ENCODE results near the gene ASTN1.

Gene ASTN1

DNA sequence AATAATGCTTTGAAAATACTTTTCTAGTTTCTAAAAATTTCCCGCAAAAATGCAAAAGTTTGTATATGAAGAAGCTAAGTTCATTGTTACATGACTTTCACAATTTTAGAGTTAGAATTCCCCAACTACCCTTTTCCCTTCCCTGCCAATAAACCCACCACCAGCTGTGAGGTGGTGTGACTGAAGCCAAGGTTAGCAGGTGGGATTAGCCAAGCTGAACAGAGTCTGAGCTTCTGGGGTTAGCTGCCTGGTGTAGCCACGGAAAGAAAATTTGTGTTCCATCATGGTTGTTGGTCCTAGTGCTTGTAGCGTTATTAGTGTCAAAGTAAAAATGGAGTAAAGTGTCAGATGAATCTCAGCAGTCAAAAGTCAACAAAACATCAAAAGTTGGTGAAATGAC lies 110.9 kb downstream of the ASTN1 start:
- peaks cover 4% of the 10 kb centered on the region for H3K9me3 Mint-ChIP-seq
- H3K36me3 Mint-ChIP-seq (ENCODE audit: low read depth): no peaks in the 10 kb centered on the region
- no peaks in the 10 kb centered on the region for H3K4me1 Mint-ChIP-seq (ENCODE audit: low read depth)
- no peaks in the 10 kb centered on the region for H3K27me3 Mint-ChIP-seq
- H3K27ac Mint-ChIP-seq: no peak overlapping the region
- H3K4me3 Mint-ChIP-seq: no peak overlapping the region

DNA sequence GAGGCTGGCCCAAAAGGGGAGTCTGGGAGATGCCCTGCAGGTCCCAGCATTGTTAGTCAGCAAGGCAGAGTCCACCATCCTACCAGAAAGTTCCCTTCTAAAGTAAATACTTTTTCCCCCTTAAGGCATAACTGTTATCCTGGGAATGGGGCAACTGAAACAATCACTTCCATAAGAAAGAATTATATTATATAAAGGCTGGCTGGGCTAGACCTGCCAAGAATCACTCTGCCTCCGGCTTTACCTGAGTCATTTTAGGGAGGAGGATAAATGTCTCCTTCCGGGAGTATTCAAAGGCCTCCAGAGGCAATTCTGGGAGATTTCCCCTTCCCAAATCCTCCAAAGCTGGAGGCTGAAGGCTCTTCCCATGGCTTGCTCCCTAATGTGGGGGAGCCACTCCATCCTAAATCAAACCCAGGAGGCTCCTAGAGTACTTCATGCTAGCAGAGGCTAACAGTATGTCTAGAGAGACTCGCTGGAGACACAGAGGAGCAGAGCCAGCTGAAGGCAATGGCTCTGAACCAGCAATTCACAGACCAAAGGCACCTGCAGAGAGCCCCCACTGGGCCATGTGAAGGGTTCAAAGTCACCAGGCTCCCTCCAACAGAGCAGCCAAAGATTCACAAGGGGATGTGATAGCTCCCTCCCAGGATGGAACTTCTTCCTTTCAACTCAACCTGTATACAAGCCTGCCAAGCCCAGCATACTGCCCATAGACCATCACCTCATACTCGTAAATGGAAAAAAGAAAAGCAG lies 116.0 kb downstream of the ASTN1 start:
- H3K36me3 Mint-ChIP-seq (ENCODE audit: low read depth): no peaks in the 10 kb centered on the region
- no peak overlapping the region for H3K27ac Mint-ChIP-seq
- H3K9me3 Mint-ChIP-seq: no peaks in the 10 kb centered on the region
- H3K4me3 Mint-ChIP-seq: no peak overlapping the region
- H3K27me3 Mint-ChIP-seq: peaks cover 7% of the 10 kb centered on the region
- H3K4me1 Mint-ChIP-seq (ENCODE audit: low read depth): no peaks in the 10 kb centered on the region

DNA sequence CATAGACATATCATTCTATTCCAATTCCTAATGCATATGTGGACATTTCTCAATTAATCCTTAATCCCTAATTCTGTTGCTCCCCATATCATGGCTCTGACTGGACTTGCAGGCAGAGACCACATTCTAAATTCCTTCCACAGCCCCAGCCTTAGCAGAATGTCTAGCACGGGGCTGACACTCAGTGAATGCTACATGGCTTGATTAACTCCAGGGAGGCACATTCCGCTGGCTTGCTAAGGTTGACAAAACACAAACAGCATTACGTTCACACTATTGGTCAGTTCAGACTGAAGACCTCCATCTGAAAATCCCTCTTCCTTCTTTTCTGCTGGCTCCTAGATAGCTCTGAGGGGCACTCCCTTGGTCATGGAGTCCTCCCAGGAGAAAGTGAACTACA lies 119.4 kb downstream of the ASTN1 start:
- no peaks in the 10 kb centered on the region for H3K9me3 Mint-ChIP-seq
- no peaks in the 10 kb centered on the region for H3K36me3 Mint-ChIP-seq (ENCODE audit: low read depth)
- peaks cover 7% of the 10 kb centered on the region for H3K27me3 Mint-ChIP-seq
- H3K4me1 Mint-ChIP-seq (ENCODE audit: low read depth): no peaks in the 10 kb centered on the region
- H3K27ac Mint-ChIP-seq: no peak overlapping the region
- no peak overlapping the region for H3K4me3 Mint-ChIP-seq

DNA sequence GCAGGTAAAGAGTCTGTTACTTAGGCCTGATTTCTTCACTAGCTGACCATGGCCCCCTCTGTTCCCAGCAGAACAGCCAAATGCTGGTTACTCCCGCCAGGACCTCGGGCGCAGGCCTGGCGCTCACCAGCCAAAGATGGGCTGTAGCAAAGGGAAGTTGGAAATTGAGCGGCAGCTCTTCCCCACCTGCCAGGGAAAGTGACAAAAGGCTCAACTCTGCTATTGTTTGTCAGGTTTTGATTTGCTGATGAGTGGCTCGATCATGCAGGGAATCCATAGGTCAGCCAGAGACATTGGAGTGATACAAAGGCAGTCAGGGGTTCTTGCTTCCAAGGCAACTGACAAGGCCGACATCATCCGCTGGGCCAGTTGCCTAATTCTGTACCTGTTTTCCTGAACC lies 120.1 kb downstream of the ASTN1 start:
- no peaks in the 10 kb centered on the region for H3K36me3 Mint-ChIP-seq (ENCODE audit: low read depth)
- no peak overlapping the region for H3K4me3 Mint-ChIP-seq
- H3K9me3 Mint-ChIP-seq: peaks cover 3% of the 10 kb centered on the region
- no peaks in the 10 kb centered on the region for H3K4me1 Mint-ChIP-seq (ENCODE audit: low read depth)
- no peak overlapping the region for H3K27ac Mint-ChIP-seq
- peaks cover 7% of the 10 kb centered on the region for H3K27me3 Mint-ChIP-seq

DNA sequence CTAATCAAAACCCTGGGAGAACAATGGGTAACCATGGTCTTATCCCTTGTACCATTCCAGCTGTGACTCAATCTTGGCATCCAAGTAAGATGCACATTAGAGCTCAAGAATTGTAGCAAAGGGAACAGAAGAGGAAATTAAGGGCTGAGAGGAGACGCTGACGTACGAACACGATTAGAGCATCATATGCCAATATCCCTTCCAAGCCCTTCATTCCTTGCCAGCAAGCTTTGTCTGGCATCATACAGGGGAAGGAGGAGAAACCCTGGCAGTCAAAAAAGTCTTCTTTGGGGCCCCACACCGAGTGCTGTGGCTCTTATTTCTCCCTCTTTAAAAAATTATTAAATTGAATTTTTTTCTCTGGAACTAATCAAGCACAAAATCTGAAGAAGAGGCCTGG lies 120.9 kb downstream of the ASTN1 start:
- Mint-ChIP-seq H3K9me3 (peaks cover 3% of the 10 kb centered on the region), H3K36me3 (ENCODE audit: low read depth) (no peaks in the 10 kb centered on the region), H3K27me3 (peaks cover 7% of the 10 kb centered on the region), H3K27ac (no peak overlapping the region), H3K4me3 (no peak overlapping the region), H3K4me1 (ENCODE audit: low read depth) (no peaks in the 10 kb centered on the region)

DNA sequence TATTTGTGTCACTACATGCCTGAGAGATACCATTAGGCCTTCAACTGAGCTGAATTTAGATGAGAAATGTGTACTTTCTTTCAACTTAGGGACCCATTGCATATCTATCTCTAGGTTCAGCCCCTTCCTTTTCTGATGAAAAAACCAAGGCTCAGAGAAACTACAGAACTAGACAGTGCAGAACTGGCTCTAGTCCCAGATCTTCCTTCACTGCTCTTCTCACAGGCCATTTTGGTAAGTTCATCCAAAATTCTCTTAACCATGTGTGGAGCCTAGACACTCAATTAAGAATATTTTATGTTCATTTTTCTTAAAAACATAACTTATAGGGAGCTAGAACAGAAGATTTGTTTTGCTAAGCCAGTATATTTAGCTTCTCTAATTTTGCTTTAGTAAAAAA lies 128.9 kb downstream of the ASTN1 start:
- Mint-ChIP-seq H3K9me3 (peaks cover 3% of the 10 kb centered on the region), H3K27ac (no peak overlapping the region), H3K36me3 (ENCODE audit: low read depth) (no peaks in the 10 kb centered on the region), H3K4me3 (no peak overlapping the region), H3K27me3 (no peaks in the 10 kb centered on the region), H3K4me1 (ENCODE audit: low read depth) (no peaks in the 10 kb centered on the region)

GRCh38 chr1:177033628-177034027 lies 130.9 kb downstream of the ASTN1 start:
- Mint-ChIP-seq H3K4me3 (no peak overlapping the region), H3K4me1 (ENCODE audit: low read depth) (no peaks in the 10 kb centered on the region), H3K27me3 (no peaks in the 10 kb centered on the region), H3K36me3 (ENCODE audit: low read depth) (no peaks in the 10 kb centered on the region), H3K27ac (no peak overlapping the region), H3K9me3 (no peaks in the 10 kb centered on the region)

DNA sequence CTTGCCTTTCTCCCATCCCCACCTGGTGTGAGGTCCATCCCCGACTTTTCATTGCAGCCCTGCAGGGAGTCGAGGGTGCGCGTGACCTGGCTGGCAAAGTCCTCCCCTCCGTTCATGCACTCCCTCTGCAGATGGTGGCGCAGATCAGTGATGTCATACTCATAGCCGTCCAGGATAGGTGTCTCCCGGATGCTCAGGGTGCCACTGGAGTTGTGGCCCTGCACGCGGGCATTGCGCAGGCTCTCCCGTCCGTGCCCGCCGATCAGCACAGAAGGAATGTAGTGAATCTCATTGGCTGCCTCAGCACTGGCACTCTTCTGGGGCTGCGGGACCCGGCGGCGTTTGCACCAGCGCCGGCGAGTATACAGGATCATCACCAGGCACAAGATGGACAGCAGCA lies 132.1 kb downstream of the ASTN1 start:
- H3K27ac Mint-ChIP-seq: no peak overlapping the region
- H3K9me3 Mint-ChIP-seq: no peaks in the 10 kb centered on the region
- H3K4me1 Mint-ChIP-seq (ENCODE audit: low read depth): no peaks in the 10 kb centered on the region
- H3K4me3 Mint-ChIP-seq: no peak overlapping the region
- no peaks in the 10 kb centered on the region for H3K27me3 Mint-ChIP-seq
- H3K36me3 Mint-ChIP-seq (ENCODE audit: low read depth): no peaks in the 10 kb centered on the region

DNA sequence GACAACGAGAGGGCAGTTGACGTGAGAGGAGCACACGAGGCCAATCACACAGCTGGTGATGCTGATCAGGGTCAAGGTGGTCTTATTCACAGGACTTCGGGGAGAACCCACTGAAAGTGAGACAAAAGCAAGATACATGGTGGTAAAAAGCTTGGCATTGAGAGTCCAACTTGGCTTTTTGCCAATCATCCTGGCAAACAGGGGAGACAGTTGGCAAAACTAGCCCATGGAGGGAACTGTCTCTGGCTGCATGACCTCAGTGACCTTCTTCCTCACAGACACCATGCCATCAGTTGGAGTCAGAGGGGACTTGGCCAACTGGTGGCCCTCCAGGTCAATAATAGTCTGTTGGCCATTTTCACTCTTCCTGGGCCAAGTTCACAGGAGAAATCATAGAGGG lies 139.9 kb downstream of the ASTN1 start:
- Mint-ChIP-seq H3K9me3 (no peaks in the 10 kb centered on the region), H3K36me3 (ENCODE audit: low read depth) (no peaks in the 10 kb centered on the region), H3K27me3 (no peaks in the 10 kb centered on the region), H3K4me1 (ENCODE audit: low read depth) (no peaks in the 10 kb centered on the region), H3K4me3 (no peak overlapping the region), H3K27ac (no peak overlapping the region)

GRCh38 chr1:177023726-177024125 lies 140.8 kb downstream of the ASTN1 start:
- H3K27ac Mint-ChIP-seq: no peak overlapping the region
- H3K27me3 Mint-ChIP-seq: no peaks in the 10 kb centered on the region
- no peak overlapping the region for H3K4me3 Mint-ChIP-seq
- H3K9me3 Mint-ChIP-seq: no peaks in the 10 kb centered on the region
- H3K36me3 Mint-ChIP-seq (ENCODE audit: low read depth): no peaks in the 10 kb centered on the region
- no peaks in the 10 kb centered on the region for H3K4me1 Mint-ChIP-seq (ENCODE audit: low read depth)

- no peaks in the 10 kb centered on the region for H3K9me3 Mint-ChIP-seq
- no peak overlapping the region for H3K4me3 Mint-ChIP-seq
- no peaks in the 10 kb centered on the region for H3K4me1 Mint-ChIP-seq (ENCODE audit: low read depth)
- H3K36me3 Mint-ChIP-seq (ENCODE audit: low read depth): no peaks in the 10 kb centered on the region
- no peaks in the 10 kb centered on the region for H3K27me3 Mint-ChIP-seq
- H3K27ac Mint-ChIP-seq: no peak overlapping the region
Observed at GRCh38 chr1:177023249-177023648, 141.3 kb downstream of the ASTN1 start.

GRCh38 chr1:177021687-177022086 lies 142.8 kb downstream of the ASTN1 start:
- H3K27ac Mint-ChIP-seq: no peak overlapping the region
- H3K36me3 Mint-ChIP-seq (ENCODE audit: low read depth): no peaks in the 10 kb centered on the region
- no peaks in the 10 kb centered on the region for H3K9me3 Mint-ChIP-seq
- H3K4me3 Mint-ChIP-seq: no peak overlapping the region
- H3K27me3 Mint-ChIP-seq: no peaks in the 10 kb centered on the region
- no peaks in the 10 kb centered on the region for H3K4me1 Mint-ChIP-seq (ENCODE audit: low read depth)

DNA sequence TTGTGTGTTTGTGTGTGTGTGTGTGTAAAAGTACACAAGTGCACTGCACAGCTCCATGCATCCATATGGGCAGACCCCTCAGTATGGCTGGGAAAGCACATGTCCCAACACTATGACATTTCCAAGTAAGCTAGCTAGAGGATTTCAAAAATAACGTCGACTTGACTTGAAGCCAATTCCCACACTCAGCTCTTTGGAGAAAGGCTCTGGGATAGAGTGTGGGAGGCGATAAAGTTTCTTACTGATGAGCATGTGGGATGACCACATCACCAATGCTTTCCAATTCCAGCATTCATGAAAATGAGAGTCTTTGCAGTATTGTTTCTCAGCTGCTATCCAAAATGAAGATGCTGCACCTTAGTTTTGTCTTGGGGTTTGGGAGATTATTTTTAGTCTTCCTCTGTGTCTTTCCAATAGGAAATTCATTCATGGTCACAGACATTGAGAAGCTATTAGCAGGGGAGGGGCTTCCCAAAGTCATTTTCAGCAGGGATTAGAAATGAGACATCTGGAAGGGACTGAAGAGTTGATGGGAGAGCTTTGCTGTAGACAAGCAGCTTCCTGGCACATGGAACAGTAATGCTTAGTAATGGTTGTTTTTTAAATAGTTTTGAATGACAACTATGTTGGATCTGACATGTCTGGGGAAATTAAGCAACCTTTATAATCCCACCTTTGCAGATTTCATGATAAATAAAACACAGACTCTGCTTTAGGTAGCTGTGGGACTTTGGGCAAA lies 143.5 kb downstream of the ASTN1 start:
- Mint-ChIP-seq H3K27me3 (no peaks in the 10 kb centered on the region), H3K36me3 (ENCODE audit: low read depth) (no peaks in the 10 kb centered on the region), H3K4me1 (ENCODE audit: low read depth) (no peaks in the 10 kb centered on the region), H3K27ac (no peak overlapping the region), H3K9me3 (no peaks in the 10 kb centered on the region), H3K4me3 (no peak overlapping the region)

DNA sequence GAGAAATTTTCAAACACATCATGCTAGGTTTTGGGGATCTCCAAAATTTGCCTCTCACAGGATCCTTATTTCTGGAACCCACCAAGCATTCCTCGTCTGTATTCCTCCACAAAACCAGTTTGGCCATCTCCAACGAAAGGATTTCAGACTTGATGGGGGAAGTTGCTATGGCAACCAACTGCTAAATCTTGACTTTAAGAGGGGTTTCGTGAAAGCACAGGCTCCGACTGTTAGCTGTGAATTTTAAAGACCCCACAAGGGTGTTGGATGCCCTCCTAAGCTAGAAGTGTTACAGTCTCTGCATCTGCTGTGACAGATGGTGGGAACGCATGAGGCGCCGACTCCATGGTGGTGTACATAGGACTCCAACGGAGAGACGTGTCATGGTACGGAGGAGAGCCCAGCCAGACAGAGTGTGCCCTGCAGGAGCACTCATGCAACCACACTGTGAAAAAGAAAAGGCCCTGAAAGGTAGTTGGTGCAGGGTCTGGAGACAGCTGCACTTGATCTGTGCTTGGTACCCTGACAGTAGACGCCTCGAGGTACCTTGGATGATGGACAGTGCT lies 147.1 kb downstream of the ASTN1 start:
- Mint-ChIP-seq H3K27ac (no peak overlapping the region), H3K9me3 (no peaks in the 10 kb centered on the region), H3K4me3 (no peak overlapping the region), H3K36me3 (ENCODE audit: low read depth) (no peaks in the 10 kb centered on the region), H3K27me3 (no peaks in the 10 kb centered on the region), H3K4me1 (ENCODE audit: low read depth) (no peaks in the 10 kb centered on the region)

GRCh38 chr1:177014325-177014724 lies 150.2 kb downstream of the ASTN1 start:
- H3K27me3 Mint-ChIP-seq: no peaks in the 10 kb centered on the region
- H3K27ac Mint-ChIP-seq: no peak overlapping the region
- H3K9me3 Mint-ChIP-seq: no peaks in the 10 kb centered on the region
- H3K36me3 Mint-ChIP-seq (ENCODE audit: low read depth): no peaks in the 10 kb centered on the region
- no peaks in the 10 kb centered on the region for H3K4me1 Mint-ChIP-seq (ENCODE audit: low read depth)
- no peak overlapping the region for H3K4me3 Mint-ChIP-seq
